Gastrocnemius medialis (tissue), 4 donors: ENCODE measurements around the gene ANKRD33. TPM values are rescaled to one million over a fixed set of nuclear protein-coding genes. Genes with fewer than 3 reads are reported as not detected.

Source experiments
- ATAC-seq, 2 donors: fragments of 150-250 bp; one replicate each; pipeline ENCODE4 v1.9.1; 2016
- DNase-seq, 2 donors: peaks; one replicate each; pipeline ENCODE4 v3.0.0-alpha.2; 2019
- H3K27ac ChIP-seq, 4 donors: fragments of 200-600 bp; sonication (generic); 1 replicate in 1 of 4; 2 replicates in 3 of 4; pipeline ENCODE4 v1.5.1; 2016 to 2018; ENCODE audit warnings: mild to moderate bottlenecking in 2 of 4, moderate library complexity in 1 of 4
- H3K27me3 ChIP-seq, 3 donors: fragments of 200-600 bp; sonication (generic) in 2 of 3; 1 replicate in 1 of 3; 2 replicates in 2 of 3; pipeline versions ENCODE4 v1.5.1 to v1.6.0; 2016 to 2019; ENCODE audit warnings: mild to moderate bottlenecking in 1 of 3, moderate library complexity in 1 of 3
- H3K36me3 ChIP-seq, 2 donors: fragments of 200-600 bp; sonication (generic) in 1 of 2; one replicate each; pipeline ENCODE4 v1.5.1; 2017 to 2018
- H3K4me1 ChIP-seq, 2 donors: fragments of 200-600 bp; sonication (generic) in 1 of 2; one replicate each; pipeline ENCODE4 v1.5.1; 2016 to 2017; ENCODE audit warnings: mild to moderate bottlenecking in 2 of 2
- H3K4me3 ChIP-seq, 4 donors: fragments of 200-600 bp; sonication (generic) in 3 of 4; 1 replicate in 1 of 4; 2 replicates in 3 of 4; pipeline ENCODE4 v1.5.1; 2016 to 2019; ENCODE audit warnings: mild to moderate bottlenecking in 2 of 4
- H3K9me3 ChIP-seq, 3 donors: fragments of 200-600 bp; sonication (generic) in 2 of 3; 1 replicate in 1 of 3; 2 replicates in 2 of 3; pipeline ENCODE4 v1.5.1; 2016 to 2019
- CTCF ChIP-seq, 5 experiments: fragments of 450-650 bp in 3 of 5; fragments of 200-600 bp in 2 of 5; sonication (generic) in 2 of 5; IDR thresholded peaks in 4 of 5; conservative IDR thresholded peaks in 1 of 5; 1 replicate in 4 of 5; 2 replicates in 1 of 5; pipeline ENCODE4 v1.5.1; 2016 to 2019; ENCODE audit warnings: antibody characterized with exemption in 5 of 5, mild to moderate bottlenecking in 3 of 5, moderate library complexity in 3 of 5
- POLR2A ChIP-seq, 2 donors: fragments of 450-650 bp; IDR thresholded peaks; one replicate each; pipeline ENCODE4 v1.6.1; 2017; ENCODE audit warnings: antibody characterized with exemption in 2 of 2, mild to moderate bottlenecking in 2 of 2, moderate library complexity in 2 of 2
- in situ Hi-C, 4 donors: fragments of 200-750 bp; cut with MboI; loops; one replicate each; pipeline versions ENCODE4 v1.15.0 to v1.8.0; 2017; ENCODE audit warnings: low sequenced_read_pairs in 4 of 4
- intact Hi-C: fragments of 100-400 bp; cut with DNase I; formaldehyde crosslinking; loops from one replicate; pipeline ENCODE4 v1.15.1; 2023; ENCODE audit warnings: low total_unique reads
- total RNA-seq, 4 donors: library from RNA; depleted of rRNA; stranded (reverse); fragments of >200 nt; gene quantifications; one replicate each; pipeline versions ENCODE4 v1.1.0 to v1.2.3, GENCODE V29; 2016

Gene ANKRD33
- total RNA-seq, 4 donors from 2014 or later, result not detected

- Histone ChIP-seq H3K9me3 (no peaks in the 10 kb centered on the region), H3K27ac (peak overlapping the region in 2 of 4 donors; percentile 21 to 35), H3K27me3 (peaks cover 16 to 29% (median 23%) of the 10 kb centered on the region in 3 donors), H3K4me1 (peaks cover 0 to 19% of the 10 kb centered on the region in 2 donors), H3K36me3 (no peaks in the 10 kb centered on the region), H3K4me3 (no peak overlapping the region)
- TF ChIP-seq POLR2A (IDR thresholded peaks at IDR 0.05) (no peak), CTCF (IDR thresholded peaks at IDR 0.05 in 4 of 5, conservative IDR thresholded peaks at IDR 0.05 in 1 of 5) (no peak)
- in situ Hi-C loops (no loop called here), intact Hi-C loops (no loop called here)
- ATAC-seq (no peak), DNase-seq (no peak)
Measured at GRCh38 chr12:51850965-51851299, 37.0 kb upstream of the ANKRD33 start.

- in situ Hi-C loops, result no loop called here
- no peak for ATAC-seq
- Histone ChIP-seq H3K4me3 (no peak overlapping the region), H3K27ac (peak overlapping the region in 1 of 4 donors; percentile 21), H3K27me3 (peaks cover 12 to 22% (median 17%) of the 10 kb centered on the region in 3 donors), H3K9me3 (no peaks in the 10 kb centered on the region), H3K36me3 (no peaks in the 10 kb centered on the region), H3K4me1 (peaks cover 0 to 15% of the 10 kb centered on the region in 2 donors)
- DNase-seq, result peak; percentile 18 to 23
- TF ChIP-seq CTCF (IDR thresholded peaks at IDR 0.05 in 4 of 5, conservative IDR thresholded peaks at IDR 0.05 in 1 of 5) (no peak), POLR2A (IDR thresholded peaks at IDR 0.05) (no peak)
- intact Hi-C loops, result no loop called here
Measured at GRCh38 chr12:51851413-51852124, 36.3 kb upstream of the ANKRD33 start.

- Histone ChIP-seq H3K4me3 (no peak overlapping the region), H3K36me3 (no peaks in the 10 kb centered on the region), H3K27ac (no peak overlapping the region), H3K9me3 (no peaks in the 10 kb centered on the region), H3K4me1 (peaks cover 0 to 7% of the 10 kb centered on the region in 2 donors), H3K27me3 (peaks cover 6 to 12% (median 7%) of the 10 kb centered on the region in 3 donors)
- no peak for ATAC-seq
- TF ChIP-seq CTCF (IDR thresholded peaks at IDR 0.05 in 4 of 5, conservative IDR thresholded peaks at IDR 0.05 in 1 of 5) (no peak), POLR2A (IDR thresholded peaks at IDR 0.05) (no peak)
- intact Hi-C loops (no loop called here), in situ Hi-C loops (no loop called here)
- DNase-seq, result no peak
Measured at GRCh38 chr12:51852404-51853137, 35.3 kb upstream of the ANKRD33 start.

GRCh38 chr12:51855586-51856428, 32.1 kb upstream of the ANKRD33 start:
- H3K4me3 ChIP-seq, result peak overlapping the region in 1 of 4 donors; percentile 25
- H3K27ac ChIP-seq, result no peak overlapping the region
- no peak for ATAC-seq

More at GRCh38 chr12:51855586-51856428, 32.1 kb upstream of the ANKRD33 start:
- Histone ChIP-seq H3K27me3 (no peaks in the 10 kb centered on the region), H3K36me3 (no peaks in the 10 kb centered on the region), H3K9me3 (no peaks in the 10 kb centered on the region), H3K4me1 (no peaks in the 10 kb centered on the region)
- TF ChIP-seq POLR2A (IDR thresholded peaks at IDR 0.05), result no peak
- no peak for TF ChIP-seq CTCF (IDR thresholded peaks at IDR 0.05 in 4 of 5, conservative IDR thresholded peaks at IDR 0.05 in 1 of 5)
- DNase-seq, result no peak
- intact Hi-C loops (no loop called here), in situ Hi-C loops (no loop called here)
